Lung (tissue), 12 donors: ENCODE measurements around the gene COPS4. TPM values are rescaled to one million over a fixed set of nuclear protein-coding genes. Genes with fewer than 3 reads are reported as not detected.
"Not testable (repeated sequence)": the region's sequence is repeated elsewhere in the genome, so short reads cannot be mapped to it uniquely, and the experiment has no call there.

Experiments
- ATAC-seq: fragments of 200-7000 bp; cut with Tn5 transposase; one replicate; pipeline ENCODE4 v1.9.1; 2020; ENCODE audit warnings: moderate number of reproducible peaks; ENCODE audit not compliant: insufficient read depth, low FRiP score
- DNase-seq, 3 donors: peaks; one replicate each; pipeline ENCODE4 v3.0.0-alpha.2; 2013 to 2017
- H3K27ac ChIP-seq, 2 donors: one replicate each; pipeline ENCODE4 v1.5.1; 2013; ENCODE audit warnings: mild to moderate bottlenecking in 2 of 2, moderate library complexity in 2 of 2, control low read depth in 1 of 2, inconsistent platforms in 1 of 2, low read depth in 1 of 2, low read length in 1 of 2
- H3K27me3 ChIP-seq, 3 donors: one replicate each; pipeline ENCODE4 v1.5.1; 2013; ENCODE audit warnings: low read length in 2 of 3; ENCODE audit not compliant: control insufficient read depth in 3 of 3, insufficient read depth in 3 of 3
- H3K36me3 ChIP-seq, 4 donors: one replicate each; pipeline ENCODE4 v1.5.1; 2013; ENCODE audit warnings: low read length in 4 of 4, mild to moderate bottlenecking in 1 of 4, moderate library complexity in 1 of 4; ENCODE audit not compliant: control insufficient read depth in 4 of 4, insufficient read depth in 4 of 4
- H3K4me1 ChIP-seq, 5 donors: one replicate each; pipeline ENCODE4 v1.5.1; 2013; ENCODE audit warnings: low read length in 5 of 5, mild to moderate bottlenecking in 2 of 5, moderate library complexity in 1 of 5; ENCODE audit not compliant: control insufficient read depth in 5 of 5, insufficient read depth in 5 of 5
- H3K4me3 ChIP-seq: one replicate; pipeline ENCODE4 v1.5.1; 2013; ENCODE audit warnings: mild to moderate bottlenecking, control low read depth, moderate library complexity
- H3K9ac ChIP-seq, 2 donors: one replicate each; pipeline ENCODE4 v1.5.1; 2013; ENCODE audit warnings: low read length in 2 of 2, control low read depth in 1 of 2; ENCODE audit not compliant: insufficient read depth in 1 of 2
- H3K9me3 ChIP-seq, 4 donors: one replicate each; pipeline ENCODE4 v1.5.1; 2013; ENCODE audit warnings: low read length in 3 of 4, mild to moderate bottlenecking in 1 of 4, moderate library complexity in 1 of 4; ENCODE audit not compliant: control insufficient read depth in 4 of 4, insufficient read depth in 3 of 4
- WGBS, 2 donors: extraction: QIAGEN DNeasy Blood & Tissue Kit; methylation state at CpG; one replicate each; pipeline ENCODE4 v1.1.7; 2013; 5-methylcytosine and 5-hydroxymethylcytosine counted together
- polyA plus RNA-seq, 2 donors: library from polyadenylated mRNA; stranded (reverse); fragments of 200-250 nt; gene quantifications; one replicate each; pipeline ENCODE4 v1.2.1, GENCODE V29; 2013
- total RNA-seq, 2 donors: library from RNA; depleted of rRNA in 1 of 2; stranded (reverse); fragments of >200 nt in 1 of 2; gene quantifications; one replicate each; pipeline ENCODE4 v1.2.1, GENCODE V29; 2014 to 2021
- TF ChIP-seq, protein P1 (sequence below): IDR thresholded peaks from 2 replicates; pipeline ENCODE4 v1.5.1; 2012; ENCODE audit warnings: mild to moderate bottlenecking; ENCODE audit errors: control extremely low read depth, extremely low read depth
- donor health status: control.
- donor health status: control.
- donor health status: Bipolar disorder and iron deficiency.
- donor health status: healthy.
- donor health status: DM: yes; HTN: yes; CAD: no.

Gene COPS4
- total and polyA plus RNA-seq, 4 donors = 15.3 to 55.3 (median 27.2) TPM

DNA sequence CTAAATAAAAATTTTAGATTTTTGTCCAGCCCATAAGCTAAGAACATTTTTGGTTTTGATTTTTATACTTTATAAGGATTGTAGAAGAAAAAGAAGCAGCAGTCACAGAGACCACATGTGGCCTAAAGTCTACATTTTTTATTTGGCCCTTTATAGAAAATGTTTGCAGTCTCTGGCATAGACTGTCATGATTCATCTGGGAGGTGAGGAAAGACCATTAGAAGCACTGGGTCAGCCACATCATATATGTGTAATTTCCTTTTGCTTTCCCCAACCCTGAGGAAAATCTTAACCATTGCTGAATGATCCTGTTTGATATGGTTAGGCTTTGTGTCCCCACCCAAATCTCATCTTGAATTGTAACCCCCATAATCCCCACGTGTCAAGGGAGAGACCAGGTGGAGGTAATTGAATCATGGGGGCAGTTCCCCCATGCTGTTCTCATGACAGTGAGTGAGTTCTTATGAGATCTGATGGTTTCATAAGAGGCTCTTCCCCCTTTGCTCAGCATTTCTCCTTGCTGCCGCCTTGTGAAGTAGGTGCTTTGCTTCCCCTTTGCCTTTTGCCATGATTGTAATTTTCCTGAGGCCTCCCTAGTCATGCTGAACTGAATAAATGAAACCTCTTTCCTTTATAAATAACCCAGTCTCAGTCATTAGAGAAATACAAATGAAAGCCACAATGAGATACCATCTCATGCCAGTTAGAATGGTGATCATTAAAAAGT is 12.1 kb upstream of the COPS4 start:
- 32 to 65% methylated on average over 2 of the region's 2 CpGs for WGBS, 2 donors
- H3K36me3 ChIP-seq = no peaks in the 10 kb centered on the region
- H3K9me3 ChIP-seq = peaks cover 0 to 8% (median 3%) of the 10 kb centered on the region in 4 donors
- no peak overlapping the region for H3K27ac ChIP-seq
- H3K9ac ChIP-seq = no peak overlapping the region
- DNase-seq = no peak
- no peaks in the 10 kb centered on the region for H3K27me3 ChIP-seq
- TF ChIP-seq, protein P1, sequence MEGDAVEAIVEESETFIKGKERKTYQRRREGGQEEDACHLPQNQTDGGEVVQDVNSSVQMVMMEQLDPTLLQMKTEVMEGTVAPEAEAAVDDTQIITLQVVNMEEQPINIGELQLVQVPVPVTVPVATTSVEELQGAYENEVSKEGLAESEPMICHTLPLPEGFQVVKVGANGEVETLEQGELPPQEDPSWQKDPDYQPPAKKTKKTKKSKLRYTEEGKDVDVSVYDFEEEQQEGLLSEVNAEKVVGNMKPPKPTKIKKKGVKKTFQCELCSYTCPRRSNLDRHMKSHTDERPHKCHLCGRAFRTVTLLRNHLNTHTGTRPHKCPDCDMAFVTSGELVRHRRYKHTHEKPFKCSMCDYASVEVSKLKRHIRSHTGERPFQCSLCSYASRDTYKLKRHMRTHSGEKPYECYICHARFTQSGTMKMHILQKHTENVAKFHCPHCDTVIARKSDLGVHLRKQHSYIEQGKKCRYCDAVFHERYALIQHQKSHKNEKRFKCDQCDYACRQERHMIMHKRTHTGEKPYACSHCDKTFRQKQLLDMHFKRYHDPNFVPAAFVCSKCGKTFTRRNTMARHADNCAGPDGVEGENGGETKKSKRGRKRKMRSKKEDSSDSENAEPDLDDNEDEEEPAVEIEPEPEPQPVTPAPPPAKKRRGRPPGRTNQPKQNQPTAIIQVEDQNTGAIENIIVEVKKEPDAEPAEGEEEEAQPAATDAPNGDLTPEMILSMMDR = no peak
- H3K4me1 ChIP-seq = no peaks in the 10 kb centered on the region
- ATAC-seq = no peak
- H3K4me3 ChIP-seq = no peak overlapping the region

DNA sequence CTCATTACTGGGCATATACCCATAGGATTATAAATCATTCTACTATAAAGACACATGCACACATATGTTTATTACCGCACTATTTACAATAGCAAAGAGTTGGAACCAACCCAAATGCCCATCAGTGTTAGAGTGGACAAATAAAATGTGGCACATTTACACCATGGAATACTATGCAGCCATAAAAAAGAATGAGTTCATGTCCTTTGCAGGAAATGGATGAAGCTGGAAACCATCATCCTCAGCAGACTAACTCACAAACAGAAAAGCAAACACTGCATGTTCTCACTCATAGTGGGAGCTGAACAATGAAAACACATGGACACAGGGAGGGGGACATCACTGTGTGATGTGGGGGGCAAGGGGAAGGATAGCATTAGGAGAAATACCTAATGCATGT is 11.4 kb upstream of the COPS4 start:
- H3K9me3 ChIP-seq, DNase-seq, H3K4me3 ChIP-seq, H3K36me3 ChIP-seq, ATAC-seq, H3K27ac ChIP-seq, H3K27me3 ChIP-seq, H3K9ac ChIP-seq, H3K4me1 ChIP-seq: not testable (repeated sequence)
- WGBS, 2 donors = 95 to 100% methylated on average over 1 of the region's 1 CpG

DNA sequence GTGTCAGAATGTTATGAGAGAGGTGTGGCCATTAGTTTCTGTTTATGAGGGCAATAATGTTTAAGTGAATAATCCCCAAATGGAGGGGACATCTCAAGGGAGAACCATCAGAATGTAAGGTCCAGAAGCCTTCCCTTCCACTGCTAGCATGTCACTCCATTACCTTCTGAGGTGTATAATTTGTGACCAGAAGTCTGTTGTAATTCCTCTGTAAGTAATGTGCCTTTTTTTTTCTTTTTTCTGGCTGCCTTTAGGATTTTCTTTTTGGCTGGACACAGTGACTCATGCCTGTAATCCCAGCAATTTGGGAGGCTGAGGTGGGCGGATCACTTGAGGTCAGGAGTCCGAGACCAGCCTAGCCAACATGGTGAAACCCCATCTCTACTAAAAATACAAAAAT is 10.8 kb upstream of the COPS4 start:
- Histone ChIP-seq H3K27me3 (peaks cover 0 to 5% (median 0%) of the 10 kb centered on the region in 3 donors), H3K36me3 (no peaks in the 10 kb centered on the region), H3K27ac (no peak overlapping the region), H3K4me3 (no peak overlapping the region), H3K9ac (no peak overlapping the region), H3K9me3 (peaks cover 0 to 8% (median 3%) of the 10 kb centered on the region in 4 donors), H3K4me1 (no peaks in the 10 kb centered on the region)
- TF ChIP-seq, protein P1 = no peak
- no peak for DNase-seq
- WGBS, 2 donors = 78 to 90% methylated on average over 2 of the region's 2 CpGs
- ATAC-seq = no peak

DNA sequence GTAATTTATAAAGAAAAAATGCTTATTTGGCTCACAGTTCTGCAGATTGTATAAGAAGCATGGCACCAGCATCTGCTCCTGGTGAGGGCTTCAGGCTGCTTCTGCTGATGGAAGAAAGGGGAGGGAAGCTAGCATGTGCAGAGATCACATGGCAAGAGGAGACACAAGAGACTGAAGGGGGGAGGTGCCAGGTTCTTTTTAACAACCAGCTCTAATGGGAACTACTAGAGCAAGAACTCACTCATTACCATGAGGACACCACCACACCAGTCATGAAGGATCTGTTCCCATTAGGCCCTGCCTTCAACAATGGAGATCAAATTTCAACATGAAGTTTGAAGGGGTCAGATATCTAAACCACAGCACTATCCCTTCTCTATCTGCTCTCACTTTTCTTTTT is 9.4 kb upstream of the COPS4 start:
- DNase-seq (no peak), ATAC-seq (no peak)
- Histone ChIP-seq H3K4me3 (no peak overlapping the region), H3K4me1 (no peaks in the 10 kb centered on the region), H3K27me3 (peaks cover 0 to 5% (median 0%) of the 10 kb centered on the region in 3 donors), H3K9ac (no peak overlapping the region), H3K36me3 (no peaks in the 10 kb centered on the region), H3K9me3 (peaks cover 0 to 8% (median 3%) of the 10 kb centered on the region in 4 donors), H3K27ac (no peak overlapping the region)
- TF ChIP-seq, protein P1 = no peak
